HFF-Myc (cell line): Measurements from ENCODE around the gene TNFRSF21.

Experiments
- DNase-seq: peaks from one replicate; pipeline ENCODE4 v3.0.0-alpha.2; 2011; ENCODE audit warnings: low read depth; ENCODE audit errors: extremely low read depth
- H3K4me3 ChIP-seq: replicated peaks from 2 replicates; pipeline ENCODE4 v1.5.1; 2011; ENCODE audit warnings: low read depth, mild to moderate bottlenecking, control low read depth, low read length
- CTCF ChIP-seq: IDR thresholded peaks from 2 replicates; pipeline ENCODE4 v1.5.1; 2012; ENCODE audit warnings: mild to moderate bottlenecking, low read depth, low read length, control low read depth; ENCODE audit errors: missing control alignments

The TNFRSF21 gene

GRCh38 chr6:47256981-47257730, 52.5 kb downstream of the TNFRSF21 start:
- DNase-seq: no peak
- no peak for TF ChIP-seq CTCF
- no peak overlapping the region for H3K4me3 ChIP-seq

DNA sequence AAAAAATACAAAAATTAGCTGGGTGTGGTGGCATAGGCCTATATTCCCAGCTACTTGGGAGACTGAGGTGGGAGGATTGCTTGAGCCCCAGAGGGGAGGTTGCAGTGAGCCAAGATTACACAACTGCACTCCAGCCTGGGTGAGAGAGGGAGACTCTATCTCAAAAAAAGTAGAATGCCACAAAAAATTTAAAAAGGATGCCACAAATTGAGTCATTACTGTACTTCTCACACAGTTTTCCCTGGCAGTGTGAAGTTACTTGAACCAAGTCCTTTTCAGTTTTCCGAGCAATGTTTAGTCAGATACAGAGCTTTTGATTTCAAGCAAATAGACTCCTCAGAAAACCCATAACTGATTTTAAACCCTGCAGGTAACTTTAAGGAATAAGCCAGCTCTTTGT, 53.3 kb downstream of the TNFRSF21 start:
- TF ChIP-seq CTCF: no peak
- H3K4me3 ChIP-seq: no peak overlapping the region
- no peak for DNase-seq

DNA sequence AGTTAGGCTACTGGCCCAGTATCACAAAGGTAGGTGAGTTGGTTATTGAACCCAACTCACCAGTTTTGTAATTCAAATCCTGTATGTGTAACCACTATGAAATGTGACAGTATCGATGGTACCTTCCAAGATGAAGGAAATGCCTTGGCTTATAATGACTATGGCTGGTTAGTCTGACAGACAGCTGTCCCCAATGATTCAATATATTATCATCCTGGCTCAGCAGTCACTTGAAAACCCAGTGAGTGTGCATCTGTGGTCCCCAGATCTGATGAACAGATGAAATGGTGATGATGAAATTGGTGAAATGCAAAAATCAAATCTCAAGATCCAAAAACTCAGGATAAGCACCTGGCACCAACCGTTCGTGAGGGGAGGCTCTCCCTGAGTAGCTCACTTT, 54.8 kb downstream of the TNFRSF21 start:
- no peak for TF ChIP-seq CTCF
- H3K4me3 ChIP-seq: no peak overlapping the region
- DNase-seq: no peak

DNA sequence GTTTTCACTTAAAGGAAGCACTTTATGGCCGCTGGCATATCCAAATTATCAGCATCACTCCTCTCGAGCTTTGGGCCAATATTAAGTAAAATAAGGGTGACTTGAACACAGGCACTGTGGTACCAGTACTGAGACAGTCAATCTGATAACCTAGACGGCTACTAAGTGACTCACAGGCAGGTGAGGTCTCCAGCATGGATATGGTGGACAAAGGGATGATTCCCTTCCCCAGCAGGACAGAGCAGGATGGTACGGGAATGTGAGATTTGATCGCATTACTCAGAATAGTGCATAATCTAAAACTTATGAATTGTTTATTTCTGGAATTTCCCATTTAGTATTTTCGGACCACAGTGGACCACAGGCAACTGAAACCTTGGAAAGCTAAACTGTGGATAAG, 55.7 kb downstream of the TNFRSF21 start:
- no peak for DNase-seq
- no peak overlapping the region for H3K4me3 ChIP-seq
- no peak for TF ChIP-seq CTCF

DNA sequence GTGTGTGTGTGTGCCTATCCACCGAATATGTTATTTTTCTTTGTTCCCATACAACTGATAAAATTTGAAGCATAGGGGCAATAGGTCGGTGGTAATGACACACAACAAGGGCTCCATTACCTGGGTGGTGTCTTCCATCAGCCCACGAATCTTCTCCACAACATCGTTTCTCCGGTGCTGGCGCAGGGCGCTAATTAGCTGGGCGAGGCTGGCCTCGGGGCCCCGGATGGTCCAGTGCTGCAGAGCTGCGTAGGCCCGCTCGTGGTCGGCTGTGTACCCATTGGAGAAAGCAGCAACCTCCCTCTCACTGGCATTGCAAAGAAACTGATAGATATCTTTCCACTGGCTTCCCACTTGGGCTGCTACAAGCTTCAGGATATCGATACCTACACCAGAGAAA, 56.6 kb downstream of the TNFRSF21 start:
- no peak for DNase-seq
- no peak overlapping the region for H3K4me3 ChIP-seq
- TF ChIP-seq CTCF: no peak

- H3K4me3 ChIP-seq: no peak overlapping the region
- no peak for TF ChIP-seq CTCF
- DNase-seq: no peak
Observed at GRCh38 chr6:47252633-47253032, 57.1 kb downstream of the TNFRSF21 start.

- TF ChIP-seq CTCF: no peak
- H3K4me3 ChIP-seq: no peak overlapping the region
- no peak for DNase-seq
Observed at GRCh38 chr6:47251396-47251795, 58.3 kb downstream of the TNFRSF21 start.
